Panc1 (cell line): ENCODE measurements around the gene SLC35D3. TPM values are rescaled to one million over a fixed set of nuclear protein-coding genes. Genes with fewer than 3 reads are reported as not detected.

Experiments
- ATAC-seq: fragments of 200-7000 bp; cut with Tn5 transposase; 2 replicates; pipeline ENCODE4 v1.9.1; 2020; ENCODE audit warnings: mild to moderate bottlenecking, moderate library complexity
- BruUV-seq: library from RNA; stranded (reverse); fragments of 400-500 nt; replicated peaks from 2 replicates; lab custom pipeline; 2021; lab: Mats Ljungman, UMichigan
- CTCF ChIA-PET: fragments of 300-600 bp; sonication (Branson Sonifier 250); formaldehyde crosslinking; loops from one replicate; lab custom pipeline; 2022; ENCODE audit warnings: antibody characterized with exemption; lab: Charles Lee
- POLR2A ChIA-PET: fragments of 300-600 bp; sonication (Branson Sonifier 250); formaldehyde crosslinking; loops from one replicate; lab custom pipeline; 2022; ENCODE audit warnings: antibody characterized with exemption; lab: Charles Lee
- DNase-seq: peaks from one replicate; pipeline ENCODE4 v3.0.0-alpha.2; 2010; ENCODE audit warnings: low read depth, low spot score
- H3K27ac ChIP-seq: 2 replicates; pipeline ENCODE4 v1.5.1; 2011; ENCODE audit warnings: mild to moderate bottlenecking, low read length, inconsistent platforms
- H3K27me3 ChIP-seq: fragments of 200-500 bp; sonication (Bioruptor generic); 2 replicates; pipeline ENCODE4 v1.6.0; 2014; ENCODE audit warnings: low read length, inconsistent platforms; ENCODE audit not compliant: control insufficient read depth, insufficient read depth
- H3K36me3 ChIP-seq: fragments of 200-500 bp; sonication (Bioruptor generic); 2 replicates; pipeline ENCODE4 v1.5.1; 2014; ENCODE audit warnings: inconsistent platforms, mild to moderate bottlenecking, low read length, moderate library complexity; ENCODE audit not compliant: control insufficient read depth, insufficient read depth
- H3K4me1 ChIP-seq: 2 replicates; pipeline ENCODE4 v1.5.1; 2011; ENCODE audit warnings: inconsistent platforms, mild to moderate bottlenecking, low read length, moderate library complexity; ENCODE audit not compliant: control insufficient read depth, insufficient read depth
- H3K4me3 ChIP-seq, 2 experiments: 2 replicates each; pipeline ENCODE4 v1.5.1; 2011 to 2012; ENCODE audit warnings: low read depth in 2 of 2, low read length in 2 of 2, mild to moderate bottlenecking in 2 of 2, inconsistent platforms in 1 of 2, moderate library complexity in 1 of 2
- H3K9me3 ChIP-seq: fragments of 200-500 bp; sonication (Bioruptor generic); 2 replicates; pipeline ENCODE4 v1.5.1; 2014; ENCODE audit warnings: low read depth, mild to moderate bottlenecking, inconsistent platforms, low read length, moderate library complexity; ENCODE audit not compliant: control insufficient read depth, insufficient read depth
- CTCF ChIP-seq: fragments of 450-650 bp; IDR thresholded peaks from 2 replicates; pipeline ENCODE4 v1.5.1; 2017; ENCODE audit warnings: mild to moderate bottlenecking
- POLR2AphosphoS5 ChIP-seq: IDR thresholded peaks from 2 replicates; pipeline ENCODE4 v1.6.1; 2012; ENCODE audit warnings: mild to moderate bottlenecking, low read depth, low read length, moderate library complexity
- REST ChIP-seq, 2 experiments: IDR thresholded peaks; 2 replicates each; pipeline ENCODE4 v1.6.1; 2011 to 2012; ENCODE audit warnings: low read depth in 2 of 2, control low read depth in 1 of 2, low read length in 1 of 2, mild to moderate bottlenecking in 1 of 2, moderate library complexity in 1 of 2; ENCODE audit not compliant: insufficient read depth in 1 of 2
- SIN3A ChIP-seq: IDR thresholded peaks from 2 replicates; pipeline ENCODE4 v1.6.1; 2012; ENCODE audit warnings: low read depth, mild to moderate bottlenecking, low read length, moderate library complexity, borderline replicate concordance; ENCODE audit not compliant: insufficient read depth
- TCF7L2 ChIP-seq: IDR thresholded peaks from 2 replicates; pipeline ENCODE4 v1.6.1; 2011; ENCODE audit warnings: mild to moderate bottlenecking, low read depth, low read length, inconsistent platforms
- in situ Hi-C: cut with HindIII; loops from 2 replicates; pipeline ENCODE4 v1.10.0; 2016; ENCODE audit warnings: low sequenced_read_pairs, low pct_unique_long_range_greater_than_20kb
- intact Hi-C: fragments of 100-400 bp; cut with micrococcal nuclease; formaldehyde crosslinking; loops from one replicate; pipeline ENCODE4 v1.10.0; 2022; ENCODE audit not compliant: unreplicated experiment
- total RNA-seq: library from RNA; stranded (reverse); gene quantifications from one replicate; pipeline ENCODE4 v1.2.1, GENCODE V29; 2021; ENCODE audit not compliant: unreplicated experiment

The SLC35D3 gene
- total RNA-seq, 1 experiment from 2014 or later = not detected

GRCh38 chr6:136961848-136962247 is 39.7 kb downstream of the SLC35D3 start:
- DNase-seq (no peak), ATAC-seq (no peak)
- H3K36me3 ChIP-seq = no peaks in the 10 kb centered on the region
- ChIA-PET CTCF (no interaction called here), POLR2A (no interaction called here)
- H3K4me1 ChIP-seq = no peaks in the 10 kb centered on the region
- intact Hi-C loops (no loop called here), in situ Hi-C loops (no loop called here)
- no peaks in the 10 kb centered on the region for H3K9me3 ChIP-seq
- no peaks in the 10 kb centered on the region for H3K27me3 ChIP-seq
- no TSS peak for BruUV-seq
- H3K4me3 ChIP-seq = no peak overlapping the region
- no peak for TF ChIP-seq SIN3A
- TF ChIP-seq CTCF = no peak
- TF ChIP-seq TCF7L2 = no peak
- TF ChIP-seq POLR2AphosphoS5 = no peak
- no peak for TF ChIP-seq REST (IDR thresholded peaks at IDR 0.05; ENCODE audit: insufficient read depth in 1 of 2, low read depth in 2 of 2, low read length in 1 of 2)
- no peak overlapping the region for H3K27ac ChIP-seq

GRCh38 chr6:136962661-136963060 is 40.6 kb downstream of the SLC35D3 start:
- DNase-seq (no peak), ATAC-seq (no peak)
- CTCF ChIA-PET = no interaction called here
- POLR2A ChIA-PET = interaction anchor here (0.7 kb wide), 1 partner anchor 1618 kb away, joined by 3 read pairs; no protein-coding TSS in a partner anchor
- no peak for TF ChIP-seq TCF7L2
- TF ChIP-seq SIN3A = no peak
- no peak for TF ChIP-seq CTCF
- TF ChIP-seq POLR2AphosphoS5 = no peak
- TF ChIP-seq REST (IDR thresholded peaks at IDR 0.05; ENCODE audit: insufficient read depth in 1 of 2, low read depth in 2 of 2, low read length in 1 of 2) = no peak
- no peaks in the 10 kb centered on the region for H3K9me3 ChIP-seq
- no TSS peak for BruUV-seq
- no peaks in the 10 kb centered on the region for H3K27me3 ChIP-seq
- H3K36me3 ChIP-seq = no peaks in the 10 kb centered on the region
- H3K4me3 ChIP-seq = no peak overlapping the region
- intact Hi-C loops (no loop called here), in situ Hi-C loops (no loop called here)
- no peak overlapping the region for H3K27ac ChIP-seq
- H3K4me1 ChIP-seq = no peaks in the 10 kb centered on the region
